HG03097 (cell line): Measurements from ENCODE around the gene KIF3B.
"Not testable (repeated sequence)": the region's sequence is repeated elsewhere in the genome, so short reads cannot be mapped to it uniquely, and the experiment has no call there.

Experiments
- ATAC-seq: cut with Tn5 transposase; IDR thresholded peaks from one replicate; pipeline ENCODE4 v1.9.1; 2021; ENCODE audit not compliant: unreplicated experiment, low FRiP score

The KIF3B gene

GRCh38 chr20:32380037-32380436 lies 102.6 kb downstream of the KIF3B start:
- not testable (repeated sequence) for ATAC-seq

- ATAC-seq: no peak
These were observed 103.3 kb downstream of the KIF3B start for GRCh38 chr20:32380745-32381144.

- ATAC-seq: no peak
These were observed 104.9 kb downstream of the KIF3B start for GRCh38 chr20:32382102-32382950.

- ATAC-seq: not testable (repeated sequence)
These were observed 106.0 kb downstream of the KIF3B start for GRCh38 chr20:32383441-32383840.
